ENCODE data around the gene LCTL.

Gene LCTL

DNA sequence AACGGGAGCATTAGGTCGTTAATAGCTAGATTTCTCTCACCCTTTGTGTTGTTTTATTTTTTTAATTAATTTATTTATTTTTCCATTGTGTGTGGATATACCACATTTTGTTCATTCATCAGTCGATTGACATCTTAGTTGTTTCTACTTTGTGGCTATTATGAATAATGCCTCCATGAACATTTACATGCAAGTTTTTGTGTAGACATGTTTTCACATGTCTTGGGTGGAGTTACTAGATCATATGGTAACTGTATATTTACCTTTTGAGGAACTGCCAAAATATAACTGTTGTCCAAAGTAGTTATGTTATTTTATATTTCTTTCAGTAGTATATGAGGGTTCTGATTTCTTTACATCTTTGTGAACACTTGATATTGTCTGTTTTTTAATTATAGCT is 41.9 kb downstream of the LCTL start:
- TF ChIP-seq CEBPB (IDR thresholded peaks at IDR 0.05) (no peak), RAD21 (IDR thresholded peaks at IDR 0.05; ENCODE audit: low read depth) (no peak), CREB1 (IDR thresholded peaks at IDR 0.05; ENCODE audit: low read depth) (no peak)

DNA sequence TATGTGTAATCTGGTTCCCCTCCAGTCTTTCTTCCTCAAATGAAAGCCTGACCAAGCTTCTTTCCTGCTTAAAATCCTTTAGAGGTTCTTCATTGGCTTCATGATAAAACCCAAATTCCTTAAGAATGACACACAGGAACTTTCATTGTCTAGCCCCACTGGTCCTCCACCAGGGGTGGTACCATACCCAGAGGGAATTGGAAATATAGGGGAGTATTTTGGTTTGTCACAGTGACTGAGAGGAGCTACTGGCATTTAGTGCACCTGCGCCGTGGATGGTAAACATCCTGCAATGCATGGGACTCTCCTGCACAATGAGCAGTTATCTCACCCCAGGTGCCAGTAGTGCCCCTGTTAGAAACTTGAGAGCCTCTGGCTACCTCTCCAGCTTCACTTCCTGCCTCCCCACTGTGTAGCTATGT is 49.9 kb downstream of the LCTL start:
- TF ChIP-seq FOXM1 (IDR thresholded peaks at IDR 0.05; ENCODE audit: borderline replicate concordance, low read depth) (peak; percentile 23; the same call in 1 of the 2 replicates), NFIC (IDR thresholded peaks at IDR 0.05) (0 out of 2 replicates have a peak, but pooled peaks have one; percentile 7), TEAD4 (IDR thresholded peaks at IDR 0.05) (peak; percentile 48; the same call in 1 of the 2 replicates), TCF12 (IDR thresholded peaks at IDR 0.05; ENCODE audit: low read depth) (peak; percentile 85), RAD21 (IDR thresholded peaks at IDR 0.05; ENCODE audit: low read depth) (0 out of 2 replicates have a peak, but pooled peaks have one; percentile 2), EGR1 (IDR thresholded peaks at IDR 0.05) (no peak), EP300 (IDR thresholded peaks at IDR 0.05; ENCODE audit: borderline replicate concordance) (peak; percentile 40), CREB1 (IDR thresholded peaks at IDR 0.05; ENCODE audit: low read depth) (no peak), CEBPB (IDR thresholded peaks at IDR 0.05) (no peak), TAF1 (IDR thresholded peaks at IDR 0.05; ENCODE audit: low read depth) (no peak), ZBTB7A (IDR thresholded peaks at IDR 0.05; ENCODE audit: low read depth) (no peak)
- TF ChIP-seq, protein P1, sequence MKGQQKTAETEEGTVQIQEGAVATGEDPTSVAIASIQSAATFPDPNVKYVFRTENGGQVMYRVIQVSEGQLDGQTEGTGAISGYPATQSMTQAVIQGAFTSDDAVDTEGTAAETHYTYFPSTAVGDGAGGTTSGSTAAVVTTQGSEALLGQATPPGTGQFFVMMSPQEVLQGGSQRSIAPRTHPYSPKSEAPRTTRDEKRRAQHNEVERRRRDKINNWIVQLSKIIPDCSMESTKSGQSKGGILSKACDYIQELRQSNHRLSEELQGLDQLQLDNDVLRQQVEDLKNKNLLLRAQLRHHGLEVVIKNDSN (IDR thresholded peaks at IDR 0.05) = no peak

DNA sequence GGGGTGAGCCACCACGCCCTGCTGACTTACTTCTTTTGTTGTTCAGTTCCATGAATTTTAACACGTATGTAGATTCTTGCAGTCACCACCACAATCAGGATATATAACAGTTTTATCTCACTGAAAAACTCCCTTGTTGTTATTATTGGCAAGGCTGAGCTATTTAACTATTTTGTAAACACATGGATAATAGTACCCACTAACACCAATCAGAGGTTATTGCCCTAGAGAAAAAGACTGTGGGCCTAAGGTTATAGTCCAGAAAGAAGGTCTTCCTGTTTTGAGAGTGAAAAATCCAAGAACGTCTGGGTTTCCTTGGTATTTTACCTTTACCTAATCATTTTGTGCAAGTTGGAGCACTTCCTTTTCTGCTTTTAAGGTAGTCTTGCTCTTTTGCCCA is 51.2 kb downstream of the LCTL start:
- TF ChIP-seq, protein P1 (IDR thresholded peaks at IDR 0.05) = no peak
- no peak for TF ChIP-seq EGR1 (IDR thresholded peaks at IDR 0.05)
- TF ChIP-seq YY1 (IDR thresholded peaks at IDR 0.05; ENCODE audit: low read depth) = no peak
- TF ChIP-seq RAD21 (IDR thresholded peaks at IDR 0.05; ENCODE audit: low read depth) = no peak
- TF ChIP-seq ZBTB7A (IDR thresholded peaks at IDR 0.05; ENCODE audit: low read depth) = no peak

DNA sequence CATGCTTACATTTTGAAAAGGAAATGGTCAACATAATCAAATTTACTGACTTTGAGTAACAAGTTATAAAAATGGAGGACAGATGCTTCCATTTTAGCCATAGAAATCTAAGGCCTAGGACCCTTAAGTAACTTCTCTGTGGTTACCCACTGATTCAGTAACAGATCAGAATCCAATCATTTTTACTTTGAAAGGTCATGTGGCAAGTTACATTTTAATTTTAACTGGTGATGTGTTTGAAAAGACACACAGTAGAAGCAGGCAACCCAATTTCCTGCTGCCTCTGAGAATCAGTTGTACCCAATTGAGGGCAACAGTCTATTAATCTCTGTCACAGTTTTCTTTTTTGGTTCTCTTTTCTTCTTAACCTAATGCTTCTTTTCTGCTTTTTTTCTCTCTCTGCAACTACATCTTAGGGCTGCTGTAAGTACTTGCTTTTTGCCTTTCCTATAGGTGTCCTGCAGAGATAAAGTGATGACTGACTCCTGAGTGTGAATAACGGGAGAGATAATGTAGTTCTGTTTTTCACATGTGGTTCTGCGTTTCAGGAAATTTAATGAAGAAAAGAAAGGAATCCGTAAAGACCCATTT is 57.4 kb downstream of the LCTL start:
- TF ChIP-seq, protein P2, sequence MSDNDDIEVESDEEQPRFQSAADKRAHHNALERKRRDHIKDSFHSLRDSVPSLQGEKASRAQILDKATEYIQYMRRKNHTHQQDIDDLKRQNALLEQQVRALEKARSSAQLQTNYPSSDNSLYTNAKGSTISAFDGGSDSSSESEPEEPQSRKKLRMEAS (IDR thresholded peaks at IDR 0.05) = no peak
- no peak for TF ChIP-seq RAD21 (IDR thresholded peaks at IDR 0.05; ENCODE audit: low read depth)
- TF ChIP-seq TCF12 (IDR thresholded peaks at IDR 0.05; ENCODE audit: low read depth) = no peak
- TF ChIP-seq FOXM1 (IDR thresholded peaks at IDR 0.05; ENCODE audit: borderline replicate concordance, low read depth) = no peak
- no peak for TF ChIP-seq TAF1 (IDR thresholded peaks at IDR 0.05; ENCODE audit: low read depth)
- TF ChIP-seq CEBPB (IDR thresholded peaks at IDR 0.05) = no peak
- no peak for TF ChIP-seq CREB1 (IDR thresholded peaks at IDR 0.05; ENCODE audit: low read depth)
- TF ChIP-seq, protein P3, sequence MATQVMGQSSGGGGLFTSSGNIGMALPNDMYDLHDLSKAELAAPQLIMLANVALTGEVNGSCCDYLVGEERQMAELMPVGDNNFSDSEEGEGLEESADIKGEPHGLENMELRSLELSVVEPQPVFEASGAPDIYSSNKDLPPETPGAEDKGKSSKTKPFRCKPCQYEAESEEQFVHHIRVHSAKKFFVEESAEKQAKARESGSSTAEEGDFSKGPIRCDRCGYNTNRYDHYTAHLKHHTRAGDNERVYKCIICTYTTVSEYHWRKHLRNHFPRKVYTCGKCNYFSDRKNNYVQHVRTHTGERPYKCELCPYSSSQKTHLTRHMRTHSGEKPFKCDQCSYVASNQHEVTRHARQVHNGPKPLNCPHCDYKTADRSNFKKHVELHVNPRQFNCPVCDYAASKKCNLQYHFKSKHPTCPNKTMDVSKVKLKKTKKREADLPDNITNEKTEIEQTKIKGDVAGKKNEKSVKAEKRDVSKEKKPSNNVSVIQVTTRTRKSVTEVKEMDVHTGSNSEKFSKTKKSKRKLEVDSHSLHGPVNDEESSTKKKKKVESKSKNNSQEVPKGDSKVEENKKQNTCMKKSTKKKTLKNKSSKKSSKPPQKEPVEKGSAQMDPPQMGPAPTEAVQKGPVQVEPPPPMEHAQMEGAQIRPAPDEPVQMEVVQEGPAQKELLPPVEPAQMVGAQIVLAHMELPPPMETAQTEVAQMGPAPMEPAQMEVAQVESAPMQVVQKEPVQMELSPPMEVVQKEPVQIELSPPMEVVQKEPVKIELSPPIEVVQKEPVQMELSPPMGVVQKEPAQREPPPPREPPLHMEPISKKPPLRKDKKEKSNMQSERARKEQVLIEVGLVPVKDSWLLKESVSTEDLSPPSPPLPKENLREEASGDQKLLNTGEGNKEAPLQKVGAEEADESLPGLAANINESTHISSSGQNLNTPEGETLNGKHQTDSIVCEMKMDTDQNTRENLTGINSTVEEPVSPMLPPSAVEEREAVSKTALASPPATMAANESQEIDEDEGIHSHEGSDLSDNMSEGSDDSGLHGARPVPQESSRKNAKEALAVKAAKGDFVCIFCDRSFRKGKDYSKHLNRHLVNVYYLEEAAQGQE (IDR thresholded peaks at IDR 0.05; ENCODE audit: low read depth) = no peak
- no peak for TF ChIP-seq EP300 (IDR thresholded peaks at IDR 0.05; ENCODE audit: borderline replicate concordance)
- no peak for TF ChIP-seq YY1 (IDR thresholded peaks at IDR 0.05; ENCODE audit: low read depth)
- no peak for TF ChIP-seq NFIC (IDR thresholded peaks at IDR 0.05)
- TF ChIP-seq, protein P1 (IDR thresholded peaks at IDR 0.05) = no peak
- TF ChIP-seq TEAD4 (IDR thresholded peaks at IDR 0.05) = no peak
- TF ChIP-seq EGR1 (IDR thresholded peaks at IDR 0.05) = no peak
- TF ChIP-seq ZBTB7A (IDR thresholded peaks at IDR 0.05; ENCODE audit: low read depth) = no peak

DNA sequence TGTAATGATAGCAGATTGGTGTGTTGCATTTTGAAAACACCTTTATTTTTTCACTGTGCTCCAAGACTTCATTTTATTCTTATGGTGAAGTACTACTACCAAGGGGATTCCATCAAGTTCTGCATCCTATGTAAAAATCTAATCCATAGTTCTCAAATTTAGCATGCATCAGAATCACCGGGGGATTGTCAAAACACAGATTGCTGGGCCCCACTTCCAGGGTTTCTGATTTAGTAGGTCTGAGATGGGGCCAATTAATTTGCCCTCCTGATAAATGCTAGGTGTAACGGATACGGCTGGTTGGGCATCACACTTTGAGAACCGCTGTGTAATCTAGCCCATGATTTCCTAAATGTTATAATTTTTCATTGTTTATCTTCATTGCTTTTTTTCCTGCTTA is 60.0 kb downstream of the LCTL start:
- TF ChIP-seq TEAD4 (IDR thresholded peaks at IDR 0.05) = no peak
- no peak for TF ChIP-seq CREB1 (IDR thresholded peaks at IDR 0.05; ENCODE audit: low read depth)
- no peak for TF ChIP-seq FOXM1 (IDR thresholded peaks at IDR 0.05; ENCODE audit: borderline replicate concordance, low read depth)
- TF ChIP-seq, protein P3 (IDR thresholded peaks at IDR 0.05; ENCODE audit: low read depth) = no peak
- TF ChIP-seq, protein P1 (IDR thresholded peaks at IDR 0.05) = no peak
- TF ChIP-seq NFIC (IDR thresholded peaks at IDR 0.05) = no peak
- TF ChIP-seq, protein P2 (IDR thresholded peaks at IDR 0.05) = no peak
- no peak for TF ChIP-seq EGR1 (IDR thresholded peaks at IDR 0.05)
- no peak for TF ChIP-seq EP300 (IDR thresholded peaks at IDR 0.05; ENCODE audit: borderline replicate concordance)
- TF ChIP-seq YY1 (IDR thresholded peaks at IDR 0.05; ENCODE audit: low read depth) = no peak
- no peak for TF ChIP-seq TCF12 (IDR thresholded peaks at IDR 0.05; ENCODE audit: low read depth)
